Measurements from ENCODE around the gene MNT.

The MNT gene

GRCh38 chr17:2363851-2364762 is 36.8 kb downstream of the MNT start:
- no peak for DNase-seq (ENCODE audit: low spot score)

- no peak for DNase-seq (ENCODE audit: low spot score)
Measured at GRCh38 chr17:2363318-2363717, 37.5 kb downstream of the MNT start.

- no peak for DNase-seq (ENCODE audit: low spot score)
Measured at GRCh38 chr17:2362881-2363280, 38.0 kb downstream of the MNT start.

- no peak for DNase-seq (ENCODE audit: low spot score)
Measured at GRCh38 chr17:2362416-2362815, 38.4 kb downstream of the MNT start.

GRCh38 chr17:2362016-2362415 is 38.8 kb downstream of the MNT start:
- DNase-seq (ENCODE audit: low spot score): no peak

- DNase-seq (ENCODE audit: low spot score): no peak
Measured at GRCh38 chr17:2361010-2361760, 39.7 kb downstream of the MNT start.

- DNase-seq (ENCODE audit: low spot score): no peak
Measured at GRCh38 chr17:2357931-2358434, 42.9 kb downstream of the MNT start.

- no peak for DNase-seq (ENCODE audit: low spot score)
Measured at GRCh38 chr17:2357237-2357636, 43.6 kb downstream of the MNT start.

GRCh38 chr17:2354311-2354710 is 46.5 kb downstream of the MNT start:
- no peak for DNase-seq (ENCODE audit: low spot score)

- no peak for DNase-seq (ENCODE audit: low spot score)
Measured at GRCh38 chr17:2351269-2351668, 49.6 kb downstream of the MNT start.

- DNase-seq (ENCODE audit: low spot score): no peak
Measured at GRCh38 chr17:2347805-2348685, 52.8 kb downstream of the MNT start.

GRCh38 chr17:2346475-2346874 is 54.4 kb downstream of the MNT start:
- DNase-seq (ENCODE audit: low spot score): no peak

GRCh38 chr17:2344528-2344927 is 56.3 kb downstream of the MNT start:
- DNase-seq (ENCODE audit: low spot score): no peak

- DNase-seq (ENCODE audit: low spot score): no peak
Measured at GRCh38 chr17:2343421-2343820, 57.4 kb downstream of the MNT start.

GRCh38 chr17:2338315-2338657 is 62.6 kb downstream of the MNT start:
- DNase-seq (ENCODE audit: low spot score): no peak

- DNase-seq (ENCODE audit: low spot score): peak; percentile 31
Measured at GRCh38 chr17:2337544-2338314, 63.1 kb downstream of the MNT start.

GRCh38 chr17:2336852-2337543 is 63.9 kb downstream of the MNT start, which contains the start of gene SGSM2:
TSS of gene SGSM2 (plus strand) at chr17:2337501. CDS start at chr17:2337689, 188 bp downstream.
- DNase-seq (ENCODE audit: low spot score): peak; percentile 46

- peak; percentile 92 for DNase-seq (ENCODE audit: low spot score)
Measured at GRCh38 chr17:2336215-2336851, 64.5 kb downstream of the MNT start, which contains the start of gene TSR1. TSS of gene TSR1 (minus strand) at chr17:2336457. CDS start at chr17:2336427, 30 bp downstream.

GRCh38 chr17:2335726-2336214 is 65.1 kb downstream of the MNT start:
- no peak for DNase-seq (ENCODE audit: low spot score)

Data from activated CD4-positive, alpha-beta T cell treated with anti-CD3 and anti-CD28 coated beads, Interleukin-2, Interleukin-4, amounts not matched to agents 100 ng/mL and 50 ng/mL, durations not matched to agents 16 hours and 8 hours (primary cell).